IMR-90 (cell line): ENCODE measurements around the gene SIGLEC15. TPM values are rescaled to one million over a fixed set of nuclear protein-coding genes. Genes with fewer than 3 reads are reported as not detected.

Source experiments
- ATAC-seq: fragments of 200-7000 bp; cut with Tn5 transposase; 2 replicates; pipeline ENCODE4 v1.9.1; 2020; ENCODE audit warnings: low read depth, mild to moderate bottlenecking, moderate library complexity
- BruUV-seq: library from RNA; stranded (reverse); fragments of 400-500 nt; replicated peaks from 2 replicates; lab custom pipeline; 2021; lab: Mats Ljungman, UMichigan
- CTCF ChIA-PET: fragments of 300-600 bp; formaldehyde crosslinking; extraction: SDS; loops from one replicate; lab custom pipeline; 2021; ENCODE audit warnings: antibody characterized with exemption; lab: Yijun Ruan, JAX
- POLR2A ChIA-PET: fragments of 300-600 bp; sonication (Branson Sonifier 250); formaldehyde crosslinking; loops from one replicate; lab custom pipeline; 2022; ENCODE audit warnings: antibody characterized with exemption; ENCODE audit not compliant: unreplicated experiment; lab: Charles Lee
- DNase-seq: peaks from one replicate; pipeline ENCODE4 v3.0.0; 2013
- H2AFZ ChIP-seq: replicated peaks from 2 replicates; pipeline ENCODE3; 2013; ENCODE audit warnings: low read length, mild to moderate bottlenecking; ENCODE audit not compliant: poor library complexity
- H2AK5ac ChIP-seq: 2 replicates; pipeline ENCODE4 v1.6.1; 2013; ENCODE audit warnings: low read depth, low read length, inconsistent platforms
- H2AK9ac ChIP-seq: replicated peaks from 2 replicates; pipeline ENCODE3; 2013; ENCODE audit warnings: mild to moderate bottlenecking, low read depth, low read length, moderate library complexity; ENCODE audit not compliant: poor library complexity
- H2BK120ac ChIP-seq: 2 replicates; pipeline ENCODE4 v1.6.1; 2013; ENCODE audit warnings: low read depth, low read length, inconsistent platforms
- H2BK15ac ChIP-seq: 3 replicates; pipeline ENCODE4 v1.6.1; 2013; ENCODE audit warnings: low read depth, low read length, inconsistent platforms
- H2BK20ac ChIP-seq: 2 replicates; pipeline ENCODE4 v1.6.1; 2013; ENCODE audit warnings: low read depth, mild to moderate bottlenecking, inconsistent platforms, low read length, moderate library complexity
- H2BK5ac ChIP-seq: 2 replicates; pipeline ENCODE4 v1.6.1; 2013; ENCODE audit warnings: mild to moderate bottlenecking, low read depth, low read length, inconsistent platforms; ENCODE audit not compliant: poor library complexity, severe bottlenecking
- H3K14ac ChIP-seq: replicated peaks from 2 replicates; pipeline ENCODE4 v1.6.1; 2013; ENCODE audit warnings: low read depth, low read length, inconsistent platforms
- H3K18ac ChIP-seq: 2 replicates; pipeline ENCODE4 v1.6.1; 2013; ENCODE audit warnings: low read depth, low read length, control low read depth
- H3K23ac ChIP-seq: 2 replicates; pipeline ENCODE4 v1.6.1; 2013; ENCODE audit warnings: low read depth, low read length, inconsistent platforms
- H3K27ac ChIP-seq: 2 replicates; pipeline ENCODE4 v1.5.1; 2013; ENCODE audit warnings: mild to moderate bottlenecking, control low read depth, low read length; ENCODE audit not compliant: insufficient read depth
- H3K27me3 ChIP-seq: 2 replicates; pipeline ENCODE4 v1.6.1; 2013; ENCODE audit warnings: low read length; ENCODE audit not compliant: control insufficient read depth, insufficient read depth
- H3K36me3 ChIP-seq: 2 replicates; pipeline ENCODE4 v1.6.1; 2013; ENCODE audit warnings: low read length, mixed read lengths; ENCODE audit not compliant: control insufficient read depth, insufficient read depth
- H3K4ac ChIP-seq: 2 replicates; pipeline ENCODE4 v1.6.1; 2013; ENCODE audit warnings: low read depth, low read length, inconsistent platforms
- H3K4me1 ChIP-seq: 2 replicates; pipeline ENCODE4 v1.6.1; 2013; ENCODE audit warnings: low read length, mixed read lengths; ENCODE audit not compliant: control insufficient read depth, insufficient read depth
- H3K4me2 ChIP-seq: 2 replicates; pipeline ENCODE4 v1.6.1; 2013; ENCODE audit warnings: low read depth, mild to moderate bottlenecking, control low read depth, low read length, moderate library complexity
- H3K4me3 ChIP-seq: 2 replicates; pipeline ENCODE4 v1.5.1; 2013; ENCODE audit warnings: low read depth, mild to moderate bottlenecking, control low read depth, low read length, moderate library complexity; ENCODE audit not compliant: insufficient read depth
- H3K56ac ChIP-seq: 2 replicates; pipeline ENCODE4 v1.6.1; 2013; ENCODE audit warnings: low read length, inconsistent platforms; ENCODE audit not compliant: insufficient read depth; ENCODE audit errors: extremely low read depth
- H3K79me1 ChIP-seq, 2 experiments: 2 replicates each; pipeline ENCODE4 v1.6.1; 2013; ENCODE audit warnings: low read length in 2 of 2, inconsistent platforms in 1 of 2, low read depth in 1 of 2
- H3K9ac ChIP-seq: 2 replicates; pipeline ENCODE4 v1.6.1; 2013; ENCODE audit warnings: low read depth, low read length, control low read depth
- H3K9me1 ChIP-seq: 2 replicates; pipeline ENCODE4 v1.6.1; 2013; ENCODE audit warnings: low read length, inconsistent platforms; ENCODE audit not compliant: insufficient read depth
- H3K9me3 ChIP-seq: 2 replicates; pipeline ENCODE4 v1.6.1; 2013; ENCODE audit warnings: low read length; ENCODE audit not compliant: control insufficient read depth, insufficient read depth
- H4K20me1 ChIP-seq: 2 replicates; pipeline ENCODE4 v1.6.1; 2013; ENCODE audit warnings: low read length, inconsistent platforms; ENCODE audit not compliant: insufficient read depth
- H4K5ac ChIP-seq: 2 replicates; pipeline ENCODE4 v1.6.1; 2013; ENCODE audit warnings: mild to moderate bottlenecking, low read depth, low read length, control low read depth
- H4K8ac ChIP-seq, 2 experiments: 2 replicates each; pipeline ENCODE4 v1.6.1; 2013; ENCODE audit warnings: low read depth in 2 of 2, low read length in 2 of 2, control low read depth in 1 of 2, inconsistent platforms in 1 of 2
- H4K91ac ChIP-seq: 2 replicates; pipeline ENCODE4 v1.6.1; 2013; ENCODE audit warnings: low read depth, low read length, inconsistent platforms; ENCODE audit not compliant: insufficient read depth
- BHLHE40 ChIP-seq: fragments of 150-350 bp; IDR thresholded peaks from 2 replicates; pipeline ENCODE4 v1.6.1; 2016; ENCODE audit warnings: mild to moderate bottlenecking, low read depth, low read length
- CEBPB ChIP-seq: IDR thresholded peaks from 2 replicates; pipeline ENCODE4 v1.6.1; 2012; ENCODE audit warnings: low read depth, low read length, improper control_type of control experiment
- CHD1 ChIP-seq: IDR thresholded peaks from 2 replicates; pipeline ENCODE4 v1.6.1; 2012; ENCODE audit warnings: low read depth, low read length, improper control_type of control experiment
- FOS ChIP-seq: fragments of 150-350 bp; IDR thresholded peaks from 2 replicates; pipeline ENCODE4 v1.6.1; 2016; ENCODE audit warnings: low read depth, low read length
- MAFK ChIP-seq: IDR thresholded peaks from 2 replicates; pipeline ENCODE4 v1.6.1; 2012; ENCODE audit warnings: low read depth, low read length, improper control_type of control experiment
- MAZ ChIP-seq: IDR thresholded peaks from 2 replicates; pipeline ENCODE4 v1.6.1; 2012; ENCODE audit warnings: low read depth, mild to moderate bottlenecking, low read length, improper control_type of control experiment, moderate library complexity, borderline replicate concordance
- NFE2L2 ChIP-seq: fragments of 150-350 bp; IDR thresholded peaks from 2 replicates; pipeline ENCODE4 v1.6.1; 2016; ENCODE audit warnings: low read depth, mild to moderate bottlenecking, low read length
- POLR2A ChIP-seq: IDR thresholded peaks from 2 replicates; pipeline ENCODE4 v1.6.1; 2012; ENCODE audit warnings: mild to moderate bottlenecking, low read depth, low read length
- RAD21 ChIP-seq: IDR thresholded peaks from 2 replicates; pipeline ENCODE4 v1.6.1; 2012; ENCODE audit warnings: low read length, improper control_type of control experiment
- RCOR1 ChIP-seq: IDR thresholded peaks from 2 replicates; pipeline ENCODE4 v1.6.1; 2012; ENCODE audit warnings: mild to moderate bottlenecking, low read length, improper control_type of control experiment; ENCODE audit not compliant: insufficient replicate concordance
- RFX5 ChIP-seq: IDR thresholded peaks from 2 replicates; pipeline ENCODE4 v1.8.0; 2012; ENCODE audit warnings: low read depth, mild to moderate bottlenecking, low read length, moderate library complexity
- SMC3 ChIP-seq: fragments of 150-350 bp; IDR thresholded peaks from 2 replicates; pipeline ENCODE4 v1.6.1; 2016; ENCODE audit warnings: low read depth, mild to moderate bottlenecking, antibody characterized with exemption, low read length, moderate library complexity
- WGBS, 2 experiments: methylation state at CpG; one replicate each; pipeline versions ENCODE4 v1.1.5 to v1.1.7; 2013; ENCODE audit warnings: missing lambda C conversion rate in 2 of 2; ENCODE audit not compliant: insufficient read length in 1 of 2; ENCODE audit errors: extremely low coverage in 2 of 2; 5-methylcytosine and 5-hydroxymethylcytosine counted together
- dilution Hi-C: fragments of 300-500 bp; cut with HindIII; formaldehyde crosslinking; loops from one replicate; pipeline ENCODE4 v1.14.3; 2018; ENCODE audit warnings: low sequenced_read_pairs; ENCODE audit not compliant: unreplicated experiment
- in situ Hi-C: fragments of 300-500 bp; cut with MboI; formaldehyde crosslinking; loops from 3 replicates; pipeline ENCODE4 v1.14.3; 2019; ENCODE audit warnings: low sequenced_read_pairs, inconsistent platforms, mixed read lengths
- intact Hi-C: fragments of 100-400 bp; cut with micrococcal nuclease; formaldehyde crosslinking; loops from 2 replicates; pipeline ENCODE4 v1.10.0; 2022
- polyA plus RNA-seq, 3 experiments: library from polyadenylated mRNA; depleted of rRNA; stranded (reverse); fragments of >200 nt; gene quantifications; 2 replicates each; pipeline ENCODE4 v1.2.3, GENCODE V29; 2012; ENCODE audit warnings: low replicate concordance in 1 of 3
- total RNA-seq: library from RNA; depleted of rRNA; stranded (reverse); fragments of >200 nt; gene quantifications from 2 replicates; pipeline ENCODE4 v1.2.3, GENCODE V29; 2012
- TF ChIP-seq, protein P1 (sequence below): conservative IDR thresholded peaks from 2 replicates; pipeline ENCODE4 v1.5.1; 2012; ENCODE audit warnings: mild to moderate bottlenecking, low read depth, low read length, improper control_type of control experiment
- TF ChIP-seq, protein P2 (sequence below): fragments of 150-350 bp; IDR thresholded peaks from 2 replicates; pipeline ENCODE4 v1.6.1; 2016; ENCODE audit warnings: low read depth, mild to moderate bottlenecking, low read length, moderate library complexity, borderline replicate concordance
- TF ChIP-seq, protein P3 (sequence below): fragments of 150-350 bp; IDR thresholded peaks from 2 replicates; pipeline ENCODE4 v1.6.1; 2017; ENCODE audit warnings: mild to moderate bottlenecking, antibody characterized with exemption, low read length, low read depth

SIGLEC15 gene
- total and polyA plus RNA-seq, 2 of the 4 experiments (the other 2 are of a cell fraction): 1.1 to 1.8 TPM

DNA sequence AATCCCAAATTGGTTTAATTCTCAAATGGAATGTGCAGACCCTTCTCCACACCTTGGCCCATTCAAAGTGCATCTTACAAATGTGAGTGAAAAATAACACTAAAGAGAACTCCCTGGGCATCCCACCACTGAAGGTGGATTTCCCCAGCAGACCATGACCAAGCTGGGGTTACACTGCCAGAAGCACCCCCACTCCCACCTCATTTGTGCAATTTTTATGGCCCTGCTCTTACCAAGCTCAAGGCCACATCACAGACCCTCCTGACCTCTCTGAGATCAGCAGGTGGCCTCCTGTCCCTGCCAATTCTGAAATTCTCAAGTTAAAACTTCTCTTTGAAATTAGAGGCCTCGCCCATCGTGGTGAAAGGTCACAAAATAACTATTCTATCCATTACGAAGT is 21.6 kb downstream of the SIGLEC15 start:
- H3K79me1 ChIP-seq: peaks cover 0 to 15% of the 10 kb centered on the region in 2 experiments; a peak in 2 of 4 replicates
- ChIA-PET CTCF (no interaction called here), POLR2A (interaction anchor here (0.5 kb wide), 1 partner anchor 23 kb away, joined by 3 read pairs; no protein-coding TSS in a partner anchor)
- H3K4ac ChIP-seq: no peak overlapping the region
- DNase-seq (no peak), ATAC-seq (no peak)
- H2AFZ ChIP-seq: no peak overlapping the region
- H2BK20ac ChIP-seq: no peak overlapping the region
- no peak overlapping the region for H3K4me2 ChIP-seq
- H2AK5ac ChIP-seq: no peak overlapping the region
- H3K56ac ChIP-seq: no peak overlapping the region
- dilution Hi-C loops (no loop called here), in situ Hi-C loops (loop anchor here (10.0 kb wide), 1 partner anchor 62 kb away; no protein-coding TSS in a partner anchor), intact Hi-C loops (no loop called here)
- H3K9ac ChIP-seq: no peak overlapping the region
- H3K36me3 ChIP-seq: peaks cover 18% of the 10 kb centered on the region
- peaks cover 13% of the 10 kb centered on the region; the same call in 1 of the 2 replicates for H3K9me1 ChIP-seq
- no peak overlapping the region for H2AK9ac ChIP-seq
- H3K9me3 ChIP-seq: no peaks in the 10 kb centered on the region
- H3K23ac ChIP-seq: no peak overlapping the region
- H4K8ac ChIP-seq: no peak overlapping the region
- H3K18ac ChIP-seq: no peak overlapping the region
- no peak overlapping the region for H2BK5ac ChIP-seq
- H4K20me1 ChIP-seq: no peaks in the 10 kb centered on the region
- no TSS peak for BruUV-seq
- no CpG with 5 or more reads among the region's 3 CpGs for WGBS, 2 experiments
- H2BK120ac ChIP-seq: no peak overlapping the region
- no peak overlapping the region for H4K5ac ChIP-seq
- no peak overlapping the region for H3K4me3 ChIP-seq
- no peaks in the 10 kb centered on the region for H3K27me3 ChIP-seq
- no peak overlapping the region for H3K27ac ChIP-seq
- no peak overlapping the region for H4K91ac ChIP-seq
- H2BK15ac ChIP-seq: no peak overlapping the region
- peaks cover 4% of the 10 kb centered on the region; the same call in 1 of the 2 replicates for H3K4me1 ChIP-seq
- no peak for TF ChIP-seq MAFK
- TF ChIP-seq CEBPB: no peak
- TF ChIP-seq RAD21: no peak
- no peak for TF ChIP-seq MAZ
- TF ChIP-seq, protein P1, sequence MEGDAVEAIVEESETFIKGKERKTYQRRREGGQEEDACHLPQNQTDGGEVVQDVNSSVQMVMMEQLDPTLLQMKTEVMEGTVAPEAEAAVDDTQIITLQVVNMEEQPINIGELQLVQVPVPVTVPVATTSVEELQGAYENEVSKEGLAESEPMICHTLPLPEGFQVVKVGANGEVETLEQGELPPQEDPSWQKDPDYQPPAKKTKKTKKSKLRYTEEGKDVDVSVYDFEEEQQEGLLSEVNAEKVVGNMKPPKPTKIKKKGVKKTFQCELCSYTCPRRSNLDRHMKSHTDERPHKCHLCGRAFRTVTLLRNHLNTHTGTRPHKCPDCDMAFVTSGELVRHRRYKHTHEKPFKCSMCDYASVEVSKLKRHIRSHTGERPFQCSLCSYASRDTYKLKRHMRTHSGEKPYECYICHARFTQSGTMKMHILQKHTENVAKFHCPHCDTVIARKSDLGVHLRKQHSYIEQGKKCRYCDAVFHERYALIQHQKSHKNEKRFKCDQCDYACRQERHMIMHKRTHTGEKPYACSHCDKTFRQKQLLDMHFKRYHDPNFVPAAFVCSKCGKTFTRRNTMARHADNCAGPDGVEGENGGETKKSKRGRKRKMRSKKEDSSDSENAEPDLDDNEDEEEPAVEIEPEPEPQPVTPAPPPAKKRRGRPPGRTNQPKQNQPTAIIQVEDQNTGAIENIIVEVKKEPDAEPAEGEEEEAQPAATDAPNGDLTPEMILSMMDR: no peak
- no peak for TF ChIP-seq BHLHE40
- TF ChIP-seq FOS: no peak
- TF ChIP-seq CHD1: no peak
- TF ChIP-seq, protein P2, sequence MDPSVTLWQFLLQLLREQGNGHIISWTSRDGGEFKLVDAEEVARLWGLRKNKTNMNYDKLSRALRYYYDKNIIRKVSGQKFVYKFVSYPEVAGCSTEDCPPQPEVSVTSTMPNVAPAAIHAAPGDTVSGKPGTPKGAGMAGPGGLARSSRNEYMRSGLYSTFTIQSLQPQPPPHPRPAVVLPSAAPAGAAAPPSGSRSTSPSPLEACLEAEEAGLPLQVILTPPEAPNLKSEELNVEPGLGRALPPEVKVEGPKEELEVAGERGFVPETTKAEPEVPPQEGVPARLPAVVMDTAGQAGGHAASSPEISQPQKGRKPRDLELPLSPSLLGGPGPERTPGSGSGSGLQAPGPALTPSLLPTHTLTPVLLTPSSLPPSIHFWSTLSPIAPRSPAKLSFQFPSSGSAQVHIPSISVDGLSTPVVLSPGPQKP: no peak
- no peak for TF ChIP-seq SMC3
- no peak for TF ChIP-seq NFE2L2
- TF ChIP-seq POLR2A: no peak
- TF ChIP-seq, protein P3, sequence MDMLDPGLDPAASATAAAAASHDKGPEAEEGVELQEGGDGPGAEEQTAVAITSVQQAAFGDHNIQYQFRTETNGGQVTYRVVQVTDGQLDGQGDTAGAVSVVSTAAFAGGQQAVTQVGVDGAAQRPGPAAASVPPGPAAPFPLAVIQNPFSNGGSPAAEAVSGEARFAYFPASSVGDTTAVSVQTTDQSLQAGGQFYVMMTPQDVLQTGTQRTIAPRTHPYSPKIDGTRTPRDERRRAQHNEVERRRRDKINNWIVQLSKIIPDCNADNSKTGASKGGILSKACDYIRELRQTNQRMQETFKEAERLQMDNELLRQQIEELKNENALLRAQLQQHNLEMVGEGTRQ: no peak
- no peak for TF ChIP-seq RCOR1
- TF ChIP-seq RFX5: no peak
- H3K14ac ChIP-seq: no peak overlapping the region; the same call in 1 of the 2 replicates
